Activated CD4-positive, alpha-beta T cell treated with anti-CD3 and anti-CD28 coated beads for 4 hours (primary cell): ENCODE results near the gene MBNL2.

Source experiments
- DNase-seq, 2 donors: peaks; one replicate each; pipeline ENCODE4 v3.0.0-alpha.2; 2020

The MBNL2 gene

GRCh38 chr13:97390941-97391600, 168.9 kb downstream of the MBNL2 start:
- DNase-seq, result no peak

GRCh38 chr13:97392020-97392419, 169.9 kb downstream of the MBNL2 start:
- DNase-seq, result no peak

GRCh38 chr13:97394542-97394941, 172.4 kb downstream of the MBNL2 start:
- DNase-seq, result no peak

- no peak for DNase-seq
These were observed 173.5 kb downstream of the MBNL2 start for GRCh38 chr13:97395447-97396136.

- no peak for DNase-seq
These were observed 175.1 kb downstream of the MBNL2 start for GRCh38 chr13:97397267-97397666.

GRCh38 chr13:97401421-97401820, 179.3 kb downstream of the MBNL2 start:
- DNase-seq, result no peak

GRCh38 chr13:97403893-97404750, 182.0 kb downstream of the MBNL2 start:
- no peak for DNase-seq

GRCh38 chr13:97407540-97407939, 185.4 kb downstream of the MBNL2 start:
- DNase-seq, result no peak

GRCh38 chr13:97408938-97409337, 186.8 kb downstream of the MBNL2 start:
- DNase-seq, result no peak

- no peak for DNase-seq
These were observed 189.9 kb downstream of the MBNL2 start for GRCh38 chr13:97411984-97412383.

- no peak for DNase-seq
These were observed 191.6 kb downstream of the MBNL2 start for GRCh38 chr13:97413694-97414093.

- DNase-seq, result no peak
These were observed 192.3 kb downstream of the MBNL2 start for GRCh38 chr13:97414392-97414791.

GRCh38 chr13:97417698-97418097, 195.6 kb downstream of the MBNL2 start:
- no peak for DNase-seq

- DNase-seq, result no peak
These were observed 200.3 kb downstream of the MBNL2 start for GRCh38 chr13:97422118-97423054.

- no peak for DNase-seq
These were observed 201.3 kb downstream of the MBNL2 start for GRCh38 chr13:97423300-97424045.

- DNase-seq, result no peak
These were observed 203.5 kb downstream of the MBNL2 start for GRCh38 chr13:97425590-97425989.

- DNase-seq, result no peak
These were observed 204.6 kb downstream of the MBNL2 start for GRCh38 chr13:97426695-97427094.

GRCh38 chr13:97429681-97430081, 207.5 kb downstream of the MBNL2 start:
- DNase-seq, result no peak

GRCh38 chr13:97430296-97430695, 208.2 kb downstream of the MBNL2 start:
- DNase-seq, result no peak

GRCh38 chr13:97431171-97431764, 209.1 kb downstream of the MBNL2 start:
- no peak for DNase-seq

- no peak for DNase-seq
These were observed 210.2 kb downstream of the MBNL2 start for GRCh38 chr13:97432232-97432916.
